ENCODE results near the gene MATCAP1.
A peak's percentile ranks its signal among the peaks of the same experiment; 100 is the strongest.

Gene MATCAP1

GRCh38 chr16:67173808-67174705 is 9.7 kb downstream of the MATCAP1 start:
- Histone ChIP-seq H3K27ac (ENCODE audit: insufficient read depth, low read length, poor library complexity, severe bottlenecking) (no peak overlapping the region), H3K4me1 (ENCODE audit: control insufficient read depth, insufficient read depth, low read length, poor library complexity, severe bottlenecking) (peaks cover 40% of the 10 kb centered on the region)
- DNase-seq, result peak; percentile 47 to 63 (median 63)

GRCh38 chr16:67173323-67173722 is 10.4 kb downstream of the MATCAP1 start:
- DNase-seq, result no peak
- H3K27me3 ChIP-seq (replicated peaks; ENCODE audit: control insufficient read depth, insufficient read depth, low read length, poor library complexity, severe bottlenecking), result peaks cover 6% of the 10 kb centered on the region
- no peak overlapping the region for H3K4me3 ChIP-seq (ENCODE audit: insufficient read depth, low read depth, low read length, poor library complexity, severe bottlenecking)
- H3K36me3 ChIP-seq (ENCODE audit: control insufficient read depth, insufficient read depth, low read length), result no peaks in the 10 kb centered on the region
- peaks cover 40% of the 10 kb centered on the region for H3K4me1 ChIP-seq (ENCODE audit: control insufficient read depth, insufficient read depth, low read length, poor library complexity, severe bottlenecking)
- H3K27ac ChIP-seq (ENCODE audit: insufficient read depth, low read length, poor library complexity, severe bottlenecking), result no peak overlapping the region
- no peaks in the 10 kb centered on the region for H3K9me3 ChIP-seq (ENCODE audit: control insufficient read depth, low read length)

More at GRCh38 chr16:67173808-67174705, 9.7 kb downstream of the MATCAP1 start:
- Histone ChIP-seq H3K4me3 (ENCODE audit: insufficient read depth, low read depth, low read length, poor library complexity, severe bottlenecking) (peak overlapping the region; percentile 33), H3K36me3 (ENCODE audit: control insufficient read depth, insufficient read depth, low read length) (no peaks in the 10 kb centered on the region), H3K27me3 (replicated peaks; ENCODE audit: control insufficient read depth, insufficient read depth, low read length, poor library complexity, severe bottlenecking) (peaks cover 6% of the 10 kb centered on the region), H3K9me3 (ENCODE audit: control insufficient read depth, low read length) (no peaks in the 10 kb centered on the region)

- peaks cover 20% of the 10 kb centered on the region for H3K27me3 ChIP-seq (replicated peaks; ENCODE audit: control insufficient read depth, insufficient read depth, low read length, poor library complexity, severe bottlenecking)
- no peaks in the 10 kb centered on the region for H3K9me3 ChIP-seq (ENCODE audit: control insufficient read depth, low read length)
- no peaks in the 10 kb centered on the region for H3K36me3 ChIP-seq (ENCODE audit: control insufficient read depth, insufficient read depth, low read length)
- H3K4me3 ChIP-seq (ENCODE audit: insufficient read depth, low read depth, low read length, poor library complexity, severe bottlenecking), result no peak overlapping the region
- H3K4me1 ChIP-seq (ENCODE audit: control insufficient read depth, insufficient read depth, low read length, poor library complexity, severe bottlenecking), result peaks cover 35% of the 10 kb centered on the region
- H3K27ac ChIP-seq (ENCODE audit: insufficient read depth, low read length, poor library complexity, severe bottlenecking), result no peak overlapping the region
- no peak for DNase-seq
These were observed 12.7 kb downstream of the MATCAP1 start for GRCh38 chr16:67170949-67171649.

- H3K27me3 ChIP-seq (replicated peaks; ENCODE audit: control insufficient read depth, insufficient read depth, low read length, poor library complexity, severe bottlenecking), result peaks cover 26% of the 10 kb centered on the region
- no peaks in the 10 kb centered on the region for H3K36me3 ChIP-seq (ENCODE audit: control insufficient read depth, insufficient read depth, low read length)
- H3K4me3 ChIP-seq (ENCODE audit: insufficient read depth, low read depth, low read length, poor library complexity, severe bottlenecking), result peak within 1 kb of the TSS; percentile 16
- peaks cover 42% of the 10 kb centered on the region for H3K4me1 ChIP-seq (ENCODE audit: control insufficient read depth, insufficient read depth, low read length, poor library complexity, severe bottlenecking)
- H3K27ac ChIP-seq (ENCODE audit: insufficient read depth, low read length, poor library complexity, severe bottlenecking), result no peak within 1 kb of the TSS
- no peaks in the 10 kb centered on the region for H3K9me3 ChIP-seq (ENCODE audit: control insufficient read depth, low read length)
- DNase-seq, result no peak
These were observed 13.4 kb downstream of the MATCAP1 start, which contains the start of gene NOL3 for GRCh38 chr16:67170168-67170948. Gene NOL3, plus strand, starts transcription at chr16:67170538.

GRCh38 chr16:67169642-67170167 is 14.1 kb downstream of the MATCAP1 start:
- no peak overlapping the region for H3K27ac ChIP-seq (ENCODE audit: insufficient read depth, low read length, poor library complexity, severe bottlenecking)
- H3K27me3 ChIP-seq (replicated peaks; ENCODE audit: control insufficient read depth, insufficient read depth, low read length, poor library complexity, severe bottlenecking), result peaks cover 33% of the 10 kb centered on the region
- H3K4me1 ChIP-seq (ENCODE audit: control insufficient read depth, insufficient read depth, low read length, poor library complexity, severe bottlenecking), result peaks cover 46% of the 10 kb centered on the region
- DNase-seq, result no peak
- H3K36me3 ChIP-seq (ENCODE audit: control insufficient read depth, insufficient read depth, low read length), result no peaks in the 10 kb centered on the region
- H3K4me3 ChIP-seq (ENCODE audit: insufficient read depth, low read depth, low read length, poor library complexity, severe bottlenecking), result peak overlapping the region; percentile 16
- H3K9me3 ChIP-seq (ENCODE audit: control insufficient read depth, low read length), result no peaks in the 10 kb centered on the region

GRCh38 chr16:67169011-67169451 is 14.7 kb downstream of the MATCAP1 start:
- Histone ChIP-seq H3K4me3 (ENCODE audit: insufficient read depth, low read depth, low read length, poor library complexity, severe bottlenecking) (no peak overlapping the region), H3K4me1 (ENCODE audit: control insufficient read depth, insufficient read depth, low read length, poor library complexity, severe bottlenecking) (peaks cover 46% of the 10 kb centered on the region)

GRCh38 chr16:67167588-67167987 is 16.2 kb downstream of the MATCAP1 start:
- Histone ChIP-seq H3K4me1 (ENCODE audit: control insufficient read depth, insufficient read depth, low read length, poor library complexity, severe bottlenecking) (peaks cover 50% of the 10 kb centered on the region), H3K4me3 (ENCODE audit: insufficient read depth, low read depth, low read length, poor library complexity, severe bottlenecking) (no peak overlapping the region), H3K27me3 (replicated peaks; ENCODE audit: control insufficient read depth, insufficient read depth, low read length, poor library complexity, severe bottlenecking) (peaks cover 44% of the 10 kb centered on the region), H3K27ac (ENCODE audit: insufficient read depth, low read length, poor library complexity, severe bottlenecking) (no peak overlapping the region), H3K36me3 (ENCODE audit: control insufficient read depth, insufficient read depth, low read length) (no peaks in the 10 kb centered on the region), H3K9me3 (ENCODE audit: control insufficient read depth, low read length) (no peaks in the 10 kb centered on the region)
- no peak for DNase-seq

More at GRCh38 chr16:67169011-67169451, 14.7 kb downstream of the MATCAP1 start:
- Histone ChIP-seq H3K9me3 (ENCODE audit: control insufficient read depth, low read length) (no peaks in the 10 kb centered on the region), H3K27ac (ENCODE audit: insufficient read depth, low read length, poor library complexity, severe bottlenecking) (no peak overlapping the region), H3K36me3 (ENCODE audit: control insufficient read depth, insufficient read depth, low read length) (no peaks in the 10 kb centered on the region), H3K27me3 (replicated peaks; ENCODE audit: control insufficient read depth, insufficient read depth, low read length, poor library complexity, severe bottlenecking) (peaks cover 38% of the 10 kb centered on the region)
- DNase-seq, result no peak

GRCh38 chr16:67166598-67167168 is 17.1 kb downstream of the MATCAP1 start:
- no peaks in the 10 kb centered on the region for H3K9me3 ChIP-seq (ENCODE audit: control insufficient read depth, low read length)
- H3K36me3 ChIP-seq (ENCODE audit: control insufficient read depth, insufficient read depth, low read length), result no peaks in the 10 kb centered on the region
- peaks cover 54% of the 10 kb centered on the region for H3K4me1 ChIP-seq (ENCODE audit: control insufficient read depth, insufficient read depth, low read length, poor library complexity, severe bottlenecking)
- no peak overlapping the region for H3K27ac ChIP-seq (ENCODE audit: insufficient read depth, low read length, poor library complexity, severe bottlenecking)
- H3K4me3 ChIP-seq (ENCODE audit: insufficient read depth, low read depth, low read length, poor library complexity, severe bottlenecking), result no peak overlapping the region
- peaks cover 44% of the 10 kb centered on the region for H3K27me3 ChIP-seq (replicated peaks; ENCODE audit: control insufficient read depth, insufficient read depth, low read length, poor library complexity, severe bottlenecking)
- no peak for DNase-seq

GRCh38 chr16:67166110-67166547 is 17.6 kb downstream of the MATCAP1 start:
- no peaks in the 10 kb centered on the region for H3K9me3 ChIP-seq (ENCODE audit: control insufficient read depth, low read length)
- no peak for DNase-seq
- no peaks in the 10 kb centered on the region for H3K36me3 ChIP-seq (ENCODE audit: control insufficient read depth, insufficient read depth, low read length)
- H3K4me3 ChIP-seq (ENCODE audit: insufficient read depth, low read depth, low read length, poor library complexity, severe bottlenecking), result no peak overlapping the region
- H3K4me1 ChIP-seq (ENCODE audit: control insufficient read depth, insufficient read depth, low read length, poor library complexity, severe bottlenecking), result peaks cover 59% of the 10 kb centered on the region
- H3K27ac ChIP-seq (ENCODE audit: insufficient read depth, low read length, poor library complexity, severe bottlenecking), result no peak overlapping the region
- peaks cover 44% of the 10 kb centered on the region for H3K27me3 ChIP-seq (replicated peaks; ENCODE audit: control insufficient read depth, insufficient read depth, low read length, poor library complexity, severe bottlenecking)

All from effector memory CD4-positive, alpha-beta T cell (primary cell).